IPS-11a (cell line): ENCODE results near the gene BRD3OS.
A peak's percentile ranks its signal among the peaks of the same experiment; 100 is the strongest.
"Not testable (repeated sequence)": the region's sequence is repeated elsewhere in the genome, so short reads cannot be mapped to it uniquely, and the experiment has no call there.

Source experiments
- H3K4me3 ChIP-seq: one replicate; pipeline ENCODE4 v1.5.1; 2013; ENCODE audit warnings: low read depth, low read length, control low read depth

The BRD3OS gene

DNA sequence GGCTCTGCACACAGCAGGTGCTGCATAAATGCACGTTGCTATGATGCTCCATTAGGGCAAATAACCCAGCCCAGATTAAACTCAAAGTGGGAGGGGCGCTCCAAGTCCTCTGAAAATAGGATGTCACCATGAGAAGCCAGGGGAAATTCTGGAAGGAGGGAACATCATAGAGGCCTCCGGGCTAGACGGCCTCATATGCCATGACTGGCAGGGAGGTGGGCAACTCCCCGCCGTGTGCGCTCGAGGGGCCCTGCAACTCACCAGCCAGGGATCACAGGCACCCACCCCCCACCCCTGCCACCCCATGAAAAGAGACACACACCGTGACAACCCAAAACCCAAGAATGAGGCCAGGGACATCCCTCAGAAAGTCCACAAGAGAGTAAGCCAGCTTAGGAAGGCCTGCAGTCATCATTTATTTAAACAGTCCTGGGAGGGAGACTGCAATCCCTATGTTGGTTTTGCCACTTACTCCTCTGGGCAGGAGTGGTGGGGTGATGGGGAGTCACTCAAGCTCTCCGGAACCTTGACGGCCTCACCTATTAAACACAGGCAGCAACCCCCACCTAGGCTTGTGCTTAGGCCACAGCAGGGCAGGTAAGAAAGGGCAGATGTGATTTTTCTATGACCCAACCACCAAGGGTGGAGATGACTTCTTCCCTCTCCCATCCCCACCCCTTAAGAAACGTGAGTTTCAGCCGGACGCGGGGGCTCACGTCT, 37.2 kb upstream of the BRD3OS start:
- H3K4me3 ChIP-seq, result no peak overlapping the region

DNA sequence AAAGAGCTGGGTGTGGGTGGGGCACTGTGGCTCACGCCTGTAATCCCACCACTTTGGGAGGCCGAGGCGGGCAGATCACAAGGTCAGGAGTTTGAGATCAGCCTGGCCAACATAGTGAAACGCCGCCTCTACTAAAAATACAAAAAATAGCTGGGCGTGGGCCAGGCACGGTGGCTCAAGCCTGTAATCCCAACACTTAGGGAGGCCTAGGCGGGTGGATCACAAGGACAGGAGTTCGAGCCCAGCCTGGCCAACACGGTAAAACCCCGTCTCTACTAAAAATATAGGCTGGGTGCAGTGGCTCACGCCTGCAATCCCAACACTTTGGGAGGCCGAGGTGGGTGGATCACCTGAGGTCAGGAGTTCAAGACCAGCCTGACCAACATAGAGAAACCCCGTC, 36.5 kb upstream of the BRD3OS start:
- not testable (repeated sequence) for H3K4me3 ChIP-seq

- H3K4me3 ChIP-seq, result no peak overlapping the region
Observed at GRCh38 chr9:133989625-133990365, 35.5 kb upstream of the BRD3OS start.

- H3K4me3 ChIP-seq, result peak overlapping the region; percentile 70
Observed at GRCh38 chr9:133990366-133991213, 34.7 kb upstream of the BRD3OS start.

GRCh38 chr9:133991214-133991921, 33.9 kb upstream of the BRD3OS start:
- peak overlapping the region; percentile 70 for H3K4me3 ChIP-seq

DNA sequence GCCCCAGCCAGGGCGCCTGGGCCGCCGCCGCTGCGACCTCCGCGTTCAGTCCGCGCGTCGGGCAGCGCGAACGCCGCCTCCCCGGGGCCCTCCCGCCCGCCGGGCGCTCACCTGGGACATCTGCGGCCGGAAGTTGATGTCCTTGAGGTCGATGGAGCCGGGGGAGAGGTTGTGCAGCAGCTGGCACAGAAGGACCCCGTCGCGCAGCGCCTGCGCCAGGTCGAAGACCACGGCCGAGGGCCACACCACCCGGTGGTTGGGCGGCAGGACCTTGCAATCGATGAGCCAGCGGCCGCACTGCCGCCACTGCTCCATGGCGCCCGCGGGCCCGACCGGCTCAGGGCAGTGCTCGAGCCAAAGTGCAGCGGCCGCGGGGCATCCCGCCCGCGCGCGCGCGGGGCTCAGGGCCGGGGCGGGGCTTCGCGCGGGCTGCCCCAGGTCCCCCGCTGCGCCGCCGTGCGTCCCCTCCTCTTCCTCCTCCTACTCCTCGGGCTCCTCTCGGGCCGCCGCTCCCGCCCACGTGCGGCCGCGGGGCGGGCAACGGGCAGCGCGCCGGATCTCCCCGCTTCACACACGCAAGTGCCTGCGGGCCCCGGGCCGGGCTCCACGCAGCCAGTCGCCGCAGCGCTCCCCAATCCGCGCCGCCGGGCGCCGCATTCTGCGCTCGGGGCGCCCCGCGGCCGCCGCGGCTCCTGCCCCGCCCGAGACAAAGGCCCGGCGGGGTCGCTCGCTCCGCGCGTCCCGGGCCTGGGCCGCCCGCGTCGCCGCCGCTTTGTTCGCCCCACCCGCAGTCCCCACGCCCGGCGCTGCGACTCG, 33.1 kb upstream of the BRD3OS start, which contains the start of gene VAV2:
Gene VAV2, minus strand, starts transcription at position 361 of the 816 bp plus-strand sequence. Its CDS starts 46 bp downstream, at position 315.
- peak within 1 kb of the TSS; percentile 70 for H3K4me3 ChIP-seq

DNA sequence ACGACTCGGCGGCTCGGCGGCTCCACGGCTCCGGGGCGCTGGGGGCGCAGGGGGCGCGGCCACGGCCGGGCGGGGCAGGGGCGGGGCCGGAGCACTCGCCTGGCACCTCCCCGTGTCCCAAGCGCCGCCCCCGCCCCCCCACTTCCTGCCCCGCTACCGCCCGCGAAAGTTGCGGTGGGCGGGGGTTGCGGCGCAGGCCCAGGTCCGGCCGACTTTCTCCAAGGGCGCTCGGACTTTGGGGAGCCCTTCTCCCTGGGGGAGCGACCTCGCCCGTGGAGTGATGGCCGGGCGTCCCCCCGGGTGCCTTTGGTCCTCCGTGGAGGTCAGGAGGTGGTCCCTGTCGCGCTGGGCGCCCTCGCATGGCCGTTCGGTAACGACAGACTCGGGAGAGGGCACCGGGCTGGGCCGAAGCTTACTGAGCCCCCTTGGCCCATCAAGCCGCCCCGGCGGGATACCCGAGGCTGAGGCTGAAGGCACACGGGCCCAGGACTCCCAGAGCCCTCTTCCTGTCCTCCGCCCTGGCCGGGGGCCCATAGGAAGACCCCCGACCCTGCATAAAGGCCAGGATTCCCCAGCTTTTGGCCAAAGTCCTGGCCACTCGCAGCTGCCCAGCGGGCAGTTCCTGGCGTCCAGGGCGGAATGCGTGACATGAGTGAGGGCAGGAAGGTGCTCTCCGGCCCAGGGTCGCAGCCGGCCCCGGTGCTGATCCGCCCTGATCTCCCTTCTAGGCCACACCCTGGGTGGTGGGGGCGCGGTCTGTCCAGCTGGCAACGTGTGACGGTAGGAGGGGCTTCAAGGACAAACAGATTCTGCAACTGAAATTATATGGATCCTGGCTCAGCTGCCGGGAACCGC, 32.3 kb upstream of the BRD3OS start:
- H3K4me3 ChIP-seq, result peak overlapping the region; percentile 56

DNA sequence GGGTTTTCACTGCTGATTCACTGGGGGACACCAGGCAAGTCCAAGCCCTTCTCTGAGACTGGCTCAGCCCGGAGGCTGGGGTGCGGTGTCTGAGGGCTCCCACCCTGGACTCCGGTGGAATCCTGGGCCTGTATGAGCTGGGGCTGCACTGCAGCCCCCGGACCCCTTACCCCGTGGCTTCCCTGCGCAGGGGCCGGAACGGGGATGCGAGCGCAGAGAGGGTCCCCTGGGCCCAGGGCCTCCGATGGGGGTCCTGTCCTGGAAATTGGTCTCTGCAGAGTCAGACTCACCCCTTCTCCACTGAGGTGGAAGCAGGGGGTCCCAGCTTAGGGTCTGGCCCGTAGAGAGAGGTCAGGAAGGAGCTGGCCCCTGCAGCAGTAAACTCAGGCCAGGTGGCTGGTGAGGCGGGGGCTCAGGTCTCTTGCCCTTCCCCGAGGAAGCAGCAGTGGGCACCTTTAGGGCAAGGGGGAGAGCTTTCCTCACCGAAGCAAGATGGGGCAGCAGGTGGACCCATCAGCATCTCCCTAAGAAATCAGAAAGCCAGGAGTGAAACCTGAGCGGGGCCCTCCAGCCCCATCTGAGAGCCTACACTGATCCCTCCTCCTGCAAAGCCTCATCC, 31.5 kb upstream of the BRD3OS start:
- H3K4me3 ChIP-seq, result peak overlapping the region; percentile 56

DNA sequence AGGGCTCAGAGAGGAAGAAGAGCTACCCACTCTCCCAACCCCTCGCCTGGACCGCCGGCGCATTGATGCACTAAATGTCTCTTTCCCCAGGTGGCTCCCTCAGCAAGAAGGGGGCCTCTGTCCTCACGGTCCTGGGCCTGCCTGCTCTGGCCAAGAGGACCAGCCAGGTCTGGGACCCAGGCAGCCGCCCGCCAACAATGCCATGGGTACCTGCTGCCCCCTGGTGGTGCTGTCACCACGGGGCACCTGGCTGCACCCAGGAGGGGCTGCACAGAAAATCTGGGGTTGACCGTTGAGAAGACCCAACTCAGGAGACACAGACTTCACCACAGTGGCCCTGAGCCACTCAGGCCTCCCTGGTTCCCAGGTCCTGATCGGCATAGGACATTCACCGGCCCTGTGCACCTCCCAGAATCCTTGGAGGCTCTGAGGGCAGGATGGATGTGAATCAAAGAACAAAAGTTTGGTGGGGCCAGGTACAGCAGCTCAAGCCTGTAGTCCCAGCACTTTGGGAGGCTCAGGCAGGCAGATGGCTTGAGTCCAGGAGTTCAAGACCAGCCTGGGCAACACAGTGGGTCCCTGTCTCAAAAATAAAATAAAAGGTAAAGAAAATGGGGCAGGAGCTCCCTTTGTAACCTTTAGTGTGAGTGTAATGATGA, 30.8 kb upstream of the BRD3OS start:
- H3K4me3 ChIP-seq, result no peak overlapping the region

GRCh38 chr9:133995012-133995896, 30.0 kb upstream of the BRD3OS start:
- H3K4me3 ChIP-seq, result no peak overlapping the region

DNA sequence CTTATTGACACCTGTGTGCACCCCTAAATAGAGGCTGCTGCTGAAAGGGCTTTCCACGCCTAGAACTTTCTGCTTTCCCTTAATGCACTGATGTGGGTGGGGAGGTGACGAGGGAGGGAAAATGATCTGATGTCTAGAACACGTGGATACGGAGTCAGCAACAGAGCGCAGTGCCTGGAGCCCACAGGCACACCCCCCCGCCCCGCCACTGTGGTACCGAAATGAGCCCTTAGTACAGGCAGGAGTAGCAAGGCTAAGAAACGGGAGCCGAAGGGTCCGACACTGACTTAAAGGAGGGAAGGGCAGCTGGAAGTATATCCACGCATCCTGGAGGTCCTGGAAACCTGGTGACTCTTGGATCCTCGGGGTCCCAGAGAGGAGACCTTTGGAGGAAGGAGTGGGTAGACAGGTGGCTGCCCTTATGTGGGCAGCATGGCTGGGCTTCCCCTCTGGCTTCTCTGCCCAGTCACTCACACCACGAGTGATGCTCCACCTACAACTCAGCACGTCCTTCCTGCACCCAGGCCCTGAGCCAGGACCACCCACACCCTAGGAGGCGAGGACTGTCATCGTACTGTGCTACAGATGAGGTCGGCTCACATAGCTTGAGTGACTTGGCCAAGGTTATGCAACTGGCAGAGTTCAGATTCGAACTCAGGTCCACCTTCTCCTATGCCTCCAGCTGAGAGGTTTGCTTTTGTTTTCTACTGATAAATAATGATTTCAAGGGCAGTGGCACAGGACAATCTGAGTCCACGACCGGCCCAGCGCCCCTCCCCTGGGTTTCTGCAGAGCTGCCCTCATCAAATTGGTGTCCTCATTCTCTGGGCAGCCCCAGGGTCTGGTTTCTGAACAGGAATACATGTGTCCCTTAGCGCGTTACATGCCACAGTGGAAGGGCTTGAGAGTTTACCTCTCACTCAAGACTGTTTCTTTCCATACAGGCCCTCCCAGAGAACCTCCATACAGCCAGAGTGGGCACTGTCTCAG, 28.5 kb upstream of the BRD3OS start:
- H3K4me3 ChIP-seq, result no peak overlapping the region

- no peak overlapping the region for H3K4me3 ChIP-seq
Observed at GRCh38 chr9:133997584-133997983, 27.7 kb upstream of the BRD3OS start.

DNA sequence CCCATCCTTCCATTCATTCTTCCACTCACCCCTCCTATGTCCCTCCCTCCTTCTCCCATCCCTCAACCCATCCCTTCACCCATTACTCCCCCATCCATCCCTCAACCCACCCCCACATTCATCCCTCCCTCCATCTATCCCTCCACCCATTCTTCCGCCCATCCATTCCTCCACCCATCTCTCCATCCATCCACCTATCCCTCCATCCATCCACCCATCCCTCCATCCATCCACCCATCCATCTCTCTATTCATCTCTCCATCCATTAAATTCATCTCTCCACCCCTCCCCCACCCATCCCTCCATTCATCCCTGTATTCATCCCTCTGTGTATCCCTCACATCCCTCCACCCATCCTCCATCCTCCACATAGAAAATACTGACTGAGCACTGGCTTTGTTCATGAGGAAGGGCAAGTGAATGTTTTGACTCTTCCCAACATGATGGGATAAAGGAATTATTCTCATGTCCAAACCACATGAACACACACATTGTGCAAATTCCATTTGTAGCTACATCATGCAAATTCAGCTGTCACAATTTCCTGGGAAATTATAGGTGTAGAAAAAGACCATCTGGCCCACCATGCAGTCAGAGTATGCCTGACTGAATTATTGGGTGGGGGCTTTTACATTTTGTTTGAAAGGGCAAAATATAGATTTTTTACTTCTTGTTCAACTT, 26.2 kb upstream of the BRD3OS start:
- H3K4me3 ChIP-seq, result no peak overlapping the region

GRCh38 chr9:133999851-134000265, 25.4 kb upstream of the BRD3OS start:
- no peak overlapping the region for H3K4me3 ChIP-seq

DNA sequence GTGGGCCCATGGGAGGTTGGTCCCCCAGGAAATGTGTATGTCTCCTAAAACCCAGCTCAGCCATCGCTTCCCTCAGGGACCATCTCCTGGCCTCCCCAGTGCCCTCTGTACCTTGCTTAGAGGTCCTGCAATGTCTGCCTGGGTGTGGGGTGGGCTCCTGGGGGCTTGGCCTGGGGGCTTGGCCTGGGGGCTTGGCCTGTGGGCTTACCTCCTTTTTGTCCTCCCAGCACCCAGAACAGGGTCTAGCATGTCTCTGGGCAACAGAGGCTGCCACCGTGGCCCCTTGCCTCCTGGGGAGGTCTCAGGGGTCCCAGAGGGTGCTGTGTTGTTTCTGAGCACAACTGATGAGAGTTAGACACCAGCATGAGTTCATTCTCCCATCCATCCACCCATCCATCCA, 22.5 kb upstream of the BRD3OS start:
- H3K4me3 ChIP-seq, result no peak overlapping the region
